ENCODE results near the gene SMCO1. TPM values are rescaled to one million over a fixed set of nuclear protein-coding genes. Genes with fewer than 3 reads are reported as not detected.
"Not testable (repeated sequence)": the region's sequence is repeated elsewhere in the genome, so short reads cannot be mapped to it uniquely, and the experiment has no call there.

The SMCO1 gene
- total and polyA plus RNA-seq, 5 donors = 12.1 to 48.1 (median 41.1) TPM

GRCh38 chr3:196549312-196549711 lies 34.2 kb upstream of the SMCO1 start:
- H3K4me3 ChIP-seq (ENCODE audit: low read length); H3K27me3 ChIP-seq (ENCODE audit: control insufficient read depth, insufficient read depth); H3K4me1 ChIP-seq (ENCODE audit: control insufficient read depth, insufficient read depth, low read length); H3K9me3 ChIP-seq (ENCODE audit: control insufficient read depth, low read length); intact Hi-C loops (cut with DNase I); H3K27ac ChIP-seq (ENCODE audit: low read length); DNase-seq; ATAC-seq: not testable (repeated sequence)
- WGBS = 96% methylated on average over 1 of the region's 1 CpG

DNA sequence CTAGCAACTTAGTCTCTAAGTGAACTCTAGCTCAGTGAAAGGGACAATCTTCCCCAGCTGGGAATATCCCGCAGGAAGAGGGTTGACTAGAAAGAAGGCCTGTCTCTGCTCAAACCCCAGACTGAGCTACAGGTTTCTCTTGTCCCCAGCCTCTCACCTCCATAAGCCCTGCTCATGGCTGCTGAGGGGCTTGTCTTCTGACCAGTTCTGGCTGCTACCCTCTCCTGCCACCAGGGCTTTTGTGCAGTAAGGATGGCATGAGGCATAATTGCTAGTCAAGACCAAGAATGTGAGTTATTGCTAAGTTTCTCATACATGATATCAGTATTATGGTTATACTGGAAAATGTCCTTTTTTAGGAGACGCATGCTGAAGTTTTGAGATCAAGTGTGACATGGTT lies 31.9 kb upstream of the SMCO1 start:
- 90% methylated on average over 2 of the region's 2 CpGs for WGBS

GRCh38 chr3:196546537-196546936 lies 31.4 kb upstream of the SMCO1 start:
- WGBS = 87% methylated on average over 5 of the region's 5 CpGs

More for the DNA sequence above, 31.9 kb upstream of the SMCO1 start:
- Histone ChIP-seq H3K4me1 (ENCODE audit: control insufficient read depth, insufficient read depth, low read length) (no peaks in the 10 kb centered on the region), H3K9me3 (ENCODE audit: control insufficient read depth, low read length) (no peaks in the 10 kb centered on the region), H3K27ac (ENCODE audit: low read length) (no peak overlapping the region), H3K4me3 (ENCODE audit: low read length) (no peak overlapping the region), H3K27me3 (ENCODE audit: control insufficient read depth, insufficient read depth) (no peaks in the 10 kb centered on the region)
- DNase-seq (no peak), ATAC-seq (no peak)
- intact Hi-C loops (cut with DNase I) = no loop called here

DNA sequence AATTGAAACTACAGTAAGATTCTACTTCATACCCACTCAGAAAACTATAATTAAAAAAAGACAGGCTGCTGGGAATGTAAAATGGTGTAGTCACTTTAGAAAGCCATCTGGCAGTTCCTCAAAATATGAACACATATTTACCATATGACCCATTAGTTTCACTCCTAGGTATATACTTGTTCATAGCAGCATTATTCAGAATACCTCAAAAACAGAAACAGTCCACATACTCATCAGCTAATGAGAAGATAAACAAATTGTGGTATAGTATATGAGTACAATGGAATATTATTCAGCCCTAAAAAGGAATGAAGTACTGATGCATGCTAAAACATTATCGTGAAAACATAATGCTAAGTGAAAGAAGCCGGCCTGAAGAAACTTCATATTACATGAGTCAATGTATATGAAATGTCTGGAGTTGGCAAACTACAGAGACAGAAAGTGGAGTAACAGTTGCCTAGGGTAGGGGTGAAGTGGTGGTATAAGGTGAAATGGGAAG lies 29.4 kb upstream of the SMCO1 start:
- ATAC-seq (no peak), DNase-seq (no peak)
- Histone ChIP-seq H3K9me3 (ENCODE audit: control insufficient read depth, low read length) (no peaks in the 10 kb centered on the region), H3K27ac (ENCODE audit: low read length) (no peak overlapping the region), H3K27me3 (ENCODE audit: control insufficient read depth, insufficient read depth) (no peaks in the 10 kb centered on the region), H3K4me1 (ENCODE audit: control insufficient read depth, insufficient read depth, low read length) (no peaks in the 10 kb centered on the region), H3K4me3 (ENCODE audit: low read length) (no peak overlapping the region)
- 96% methylated on average over 2 of the region's 2 CpGs for WGBS
- intact Hi-C loops (cut with DNase I) = no loop called here

More at GRCh38 chr3:196546537-196546936, 31.4 kb upstream of the SMCO1 start:
- ATAC-seq = no peak
- no peak overlapping the region for H3K4me3 ChIP-seq (ENCODE audit: low read length)
- H3K9me3 ChIP-seq (ENCODE audit: control insufficient read depth, low read length) = no peaks in the 10 kb centered on the region
- H3K27me3 ChIP-seq (ENCODE audit: control insufficient read depth, insufficient read depth) = no peaks in the 10 kb centered on the region
- H3K4me1 ChIP-seq (ENCODE audit: control insufficient read depth, insufficient read depth, low read length) = no peaks in the 10 kb centered on the region
- H3K27ac ChIP-seq (ENCODE audit: low read length) = no peak overlapping the region
- intact Hi-C loops (cut with DNase I) = no loop called here
- no peak for DNase-seq

GRCh38 chr3:196541684-196542445 lies 26.7 kb upstream of the SMCO1 start:
- Histone ChIP-seq H3K9me3 (ENCODE audit: control insufficient read depth, low read length) (no peaks in the 10 kb centered on the region), H3K27me3 (ENCODE audit: control insufficient read depth, insufficient read depth) (no peaks in the 10 kb centered on the region), H3K4me1 (ENCODE audit: control insufficient read depth, insufficient read depth, low read length) (no peaks in the 10 kb centered on the region), H3K4me3 (ENCODE audit: low read length) (no peak overlapping the region), H3K27ac (ENCODE audit: low read length) (no peak overlapping the region)
- no peak for DNase-seq
- ATAC-seq = no peak
- intact Hi-C loops (cut with DNase I) = no loop called here
- WGBS = 89% methylated on average over 6 of the region's 6 CpGs

DNA sequence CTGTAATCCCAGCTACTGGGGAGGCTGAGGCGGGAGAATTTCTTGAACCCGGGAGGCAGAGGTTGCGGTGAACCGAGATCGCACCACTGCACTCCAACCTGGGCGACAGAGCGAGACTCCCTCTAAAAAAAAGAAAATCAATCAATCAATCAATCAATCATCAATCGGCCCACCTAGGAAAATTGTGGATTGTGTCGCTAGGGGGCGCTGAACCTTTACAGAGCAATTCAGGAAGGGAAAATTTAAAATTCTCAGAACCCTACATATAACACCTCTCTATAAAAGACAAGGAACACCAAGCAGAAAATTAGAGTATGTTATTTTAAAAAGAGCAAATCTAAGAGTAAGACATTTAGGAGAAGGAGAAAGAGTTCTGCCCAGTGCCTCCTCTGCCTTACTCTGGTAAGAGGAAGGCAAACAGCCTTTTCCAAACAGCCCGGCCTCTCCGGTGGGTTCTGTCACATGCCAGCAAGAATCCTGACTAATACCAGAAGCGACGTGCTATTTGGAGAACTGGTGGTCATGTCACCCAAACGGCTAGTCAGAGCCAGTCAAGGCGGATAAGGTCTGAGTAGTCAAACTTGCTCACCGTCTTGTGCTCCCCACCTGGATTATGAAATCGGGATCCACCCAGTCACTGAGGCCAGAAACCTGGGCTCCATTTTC lies 22.3 kb upstream of the SMCO1 start:
- no peak for ATAC-seq
- H3K4me1 ChIP-seq (ENCODE audit: control insufficient read depth, insufficient read depth, low read length) = no peaks in the 10 kb centered on the region
- 43% methylated on average over 18 of the region's 18 CpGs for WGBS
- no peaks in the 10 kb centered on the region for H3K27me3 ChIP-seq (ENCODE audit: control insufficient read depth, insufficient read depth)
- no peak overlapping the region for H3K27ac ChIP-seq (ENCODE audit: low read length)
- intact Hi-C loops (cut with DNase I) = no loop called here
- peak in 2 of 3 donors; percentile 23 to 69 for DNase-seq
- H3K4me3 ChIP-seq (ENCODE audit: low read length) = no peak overlapping the region
- no peaks in the 10 kb centered on the region for H3K9me3 ChIP-seq (ENCODE audit: control insufficient read depth, low read length)

DNA sequence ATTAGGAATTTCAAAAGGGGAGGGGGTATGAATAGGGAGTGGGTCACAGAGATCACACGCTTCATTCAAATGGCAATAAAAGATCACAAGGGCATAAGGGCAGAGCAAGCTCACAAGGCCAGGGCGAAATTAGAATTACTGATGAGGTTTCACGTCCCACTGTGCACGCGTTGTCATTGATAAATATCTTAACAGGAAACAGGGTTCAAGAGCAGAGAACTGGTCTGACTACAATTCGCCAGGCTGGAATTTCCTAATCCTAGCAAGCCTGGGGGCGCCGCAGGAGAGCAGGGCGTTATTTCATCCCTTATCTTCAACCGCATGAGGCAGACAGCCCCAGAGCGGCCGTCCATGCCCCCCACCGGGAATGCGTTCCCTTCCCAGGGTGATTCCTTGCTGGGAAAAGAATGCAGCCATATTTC lies 18.1 kb upstream of the SMCO1 start:
- Histone ChIP-seq H3K27me3 (ENCODE audit: control insufficient read depth, insufficient read depth) (no peaks in the 10 kb centered on the region), H3K9me3 (ENCODE audit: control insufficient read depth, low read length) (no peaks in the 10 kb centered on the region), H3K4me1 (ENCODE audit: control insufficient read depth, insufficient read depth, low read length) (no peaks in the 10 kb centered on the region), H3K4me3 (ENCODE audit: low read length) (no peak overlapping the region), H3K27ac (ENCODE audit: low read length) (no peak overlapping the region)
- 27% methylated on average over 14 of the region's 14 CpGs for WGBS
- DNase-seq (no peak), ATAC-seq (no peak)
- intact Hi-C loops (cut with DNase I) = no loop called here

DNA sequence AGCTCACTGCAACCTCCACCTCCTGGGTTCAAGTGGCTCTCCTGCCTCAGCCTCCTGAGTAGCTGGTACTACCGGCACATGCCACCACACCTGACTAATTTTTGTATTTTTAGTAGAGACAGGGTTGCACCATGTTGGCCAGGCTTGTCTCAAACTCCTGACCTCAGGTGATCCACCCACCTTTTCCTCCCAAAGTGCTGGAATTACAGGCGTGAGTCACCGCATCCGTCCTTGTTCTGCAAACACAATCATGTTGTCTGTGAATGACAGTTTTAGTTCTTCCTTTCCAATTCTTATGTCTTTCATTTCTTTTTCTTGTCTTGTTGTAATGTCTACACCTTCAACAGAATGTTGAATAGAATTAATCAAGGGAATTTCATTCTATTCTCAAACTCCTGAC lies 16.3 kb upstream of the SMCO1 start:
- Histone ChIP-seq H3K4me1 (ENCODE audit: control insufficient read depth, insufficient read depth, low read length) (no peaks in the 10 kb centered on the region), H3K27me3 (ENCODE audit: control insufficient read depth, insufficient read depth) (no peaks in the 10 kb centered on the region), H3K4me3 (ENCODE audit: low read length) (no peak overlapping the region), H3K27ac (ENCODE audit: low read length) (no peak overlapping the region), H3K9me3 (ENCODE audit: control insufficient read depth, low read length) (no peaks in the 10 kb centered on the region)
- intact Hi-C loops (cut with DNase I) = no loop called here
- 87% methylated on average over 4 of the region's 4 CpGs for WGBS
- ATAC-seq (no peak), DNase-seq (no peak)

GRCh38 chr3:196528639-196529233 lies 13.6 kb upstream of the SMCO1 start:
- DNase-seq (peak; percentile 82 to 89 (median 88)), ATAC-seq (peak; percentile 95 to 99)
- H3K4me3 ChIP-seq (ENCODE audit: low read length) = peak overlapping the region; percentile 36
- no peaks in the 10 kb centered on the region for H3K27me3 ChIP-seq (ENCODE audit: control insufficient read depth, insufficient read depth)
- no peak overlapping the region for H3K27ac ChIP-seq (ENCODE audit: low read length)
- WGBS = 7% methylated on average over 52 of the region's 52 CpGs
- intact Hi-C loops (cut with DNase I) = no loop called here
- no peaks in the 10 kb centered on the region for H3K9me3 ChIP-seq (ENCODE audit: control insufficient read depth, low read length)
- H3K4me1 ChIP-seq (ENCODE audit: control insufficient read depth, insufficient read depth, low read length) = no peaks in the 10 kb centered on the region

GRCh38 chr3:196525141-196525540 lies 10.0 kb upstream of the SMCO1 start:
- Histone ChIP-seq H3K27me3 (ENCODE audit: control insufficient read depth, insufficient read depth) (no peaks in the 10 kb centered on the region), H3K9me3 (ENCODE audit: control insufficient read depth, low read length) (no peaks in the 10 kb centered on the region), H3K27ac (ENCODE audit: low read length) (no peak overlapping the region), H3K4me1 (ENCODE audit: control insufficient read depth, insufficient read depth, low read length) (no peaks in the 10 kb centered on the region), H3K4me3 (ENCODE audit: low read length) (no peak overlapping the region)
- DNase-seq (no peak), ATAC-seq (no peak)
- 72% methylated on average over 4 of the region's 4 CpGs for WGBS
- intact Hi-C loops (cut with DNase I) = no loop called here

- Histone ChIP-seq H3K4me1 (ENCODE audit: control insufficient read depth, insufficient read depth, low read length) (no peaks in the 10 kb centered on the region), H3K27me3 (ENCODE audit: control insufficient read depth, insufficient read depth) (no peaks in the 10 kb centered on the region), H3K4me3 (ENCODE audit: low read length) (no peak overlapping the region), H3K27ac (ENCODE audit: low read length) (no peak overlapping the region), H3K9me3 (ENCODE audit: control insufficient read depth, low read length) (peaks cover 2% of the 10 kb centered on the region)
- WGBS = 52% methylated on average over 5 of the region's 5 CpGs
- no peak for ATAC-seq
- intact Hi-C loops (cut with DNase I) = loop anchor here in 1 of 4 donors (5.0 kb wide), 1 partner anchor 272 kb away; no protein-coding TSS in a partner anchor
- no peak for DNase-seq
Measured at GRCh38 chr3:196524527-196524926, 9.4 kb upstream of the SMCO1 start.

All from right cardiac atrium (tissue), 5 donors.